Measurements from ENCODE around the gene ETHE1.
A peak's percentile ranks its signal among the peaks of the same experiment; 100 is the strongest.

ETHE1 gene

DNA sequence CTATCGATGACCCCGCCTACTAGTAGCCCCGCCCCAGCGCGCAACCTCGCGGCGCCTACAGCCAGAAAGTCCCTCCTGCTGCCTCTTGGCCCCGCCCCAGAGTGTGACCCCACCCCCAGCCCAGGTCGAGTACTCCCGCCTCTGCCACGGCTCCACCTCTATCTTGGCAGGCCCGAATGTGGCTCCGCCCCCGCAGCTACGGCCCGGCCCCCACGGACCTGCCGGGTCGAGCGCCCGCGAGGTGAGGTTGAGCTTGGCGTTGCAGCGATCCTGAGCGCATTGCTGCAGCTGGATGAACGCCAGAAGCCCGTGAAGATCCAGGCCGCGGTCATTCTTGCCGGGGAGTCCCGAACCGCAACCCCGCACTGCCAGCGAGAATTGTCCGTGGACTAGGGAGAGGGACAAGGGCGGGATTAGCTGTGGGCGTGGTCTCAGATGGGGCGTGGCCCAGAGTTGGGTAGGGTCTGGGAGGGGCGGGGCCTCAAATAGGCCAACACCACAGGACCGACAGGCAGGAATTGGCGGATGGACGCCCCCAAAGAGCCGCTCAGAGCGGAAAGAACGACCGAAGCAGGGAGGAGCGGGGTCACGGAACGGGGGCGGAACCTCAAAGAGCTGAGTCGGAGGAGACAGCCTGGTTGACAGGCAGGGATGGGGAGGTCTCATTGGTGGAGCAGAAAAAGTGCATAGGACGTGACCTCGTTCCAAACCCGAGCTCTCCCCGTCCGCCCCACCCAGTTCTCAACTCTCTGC is 63.4 kb downstream of the ETHE1 start:
- Histone ChIP-seq H3K4me1 (ENCODE audit: control insufficient read depth, insufficient read depth, low read length) (peaks cover 5% of the 10 kb centered on the region), H3K36me3 (ENCODE audit: control insufficient read depth, insufficient read depth, low read length) (no peaks in the 10 kb centered on the region), H3K4me3 (ENCODE audit: low read length) (peak overlapping the region; percentile 91), H3K9ac (ENCODE audit: low read length) (peak overlapping the region; percentile 34), H3K27me3 (ENCODE audit: control insufficient read depth, insufficient read depth, low read length) (no peaks in the 10 kb centered on the region), H3K27ac (ENCODE audit: low read depth, low read length) (peak overlapping the region; percentile 94)

DNA sequence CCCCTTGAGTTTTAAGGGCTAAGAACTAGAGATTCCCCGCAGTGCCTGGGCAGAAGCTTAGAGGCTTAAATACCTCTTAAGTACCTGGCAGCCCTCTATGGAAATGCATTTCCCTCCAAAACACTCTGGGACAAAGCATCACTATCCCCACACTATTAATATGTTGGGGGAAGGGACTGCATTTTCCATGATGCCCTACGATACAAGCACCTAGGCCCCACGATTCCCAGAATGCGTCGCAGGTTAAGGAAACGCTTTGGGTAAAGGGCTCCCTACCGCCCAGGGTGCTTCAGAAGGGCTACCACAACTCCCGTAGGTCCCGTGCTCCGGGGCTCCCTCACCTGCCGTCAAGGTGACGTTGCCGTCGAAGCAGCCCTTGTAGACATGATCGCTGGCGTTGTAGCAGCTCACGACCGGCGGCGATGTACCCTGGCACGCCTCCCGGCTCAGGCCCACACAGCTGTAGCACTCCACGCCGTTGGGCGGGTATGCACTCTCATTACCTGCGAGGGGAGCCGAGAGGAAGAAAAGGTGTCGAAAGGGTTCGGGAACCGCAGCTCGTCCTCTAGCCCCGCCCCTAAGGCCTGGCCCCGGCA is 64.1 kb downstream of the ETHE1 start:
- Histone ChIP-seq H3K36me3 (ENCODE audit: control insufficient read depth, insufficient read depth, low read length) (no peaks in the 10 kb centered on the region), H3K27me3 (ENCODE audit: control insufficient read depth, insufficient read depth, low read length) (no peaks in the 10 kb centered on the region), H3K9ac (ENCODE audit: low read length) (peak overlapping the region; percentile 45), H3K4me1 (ENCODE audit: control insufficient read depth, insufficient read depth, low read length) (peaks cover 5% of the 10 kb centered on the region), H3K27ac (ENCODE audit: low read depth, low read length) (peak overlapping the region; percentile 67), H3K4me3 (ENCODE audit: low read length) (peak overlapping the region; percentile 91)

DNA sequence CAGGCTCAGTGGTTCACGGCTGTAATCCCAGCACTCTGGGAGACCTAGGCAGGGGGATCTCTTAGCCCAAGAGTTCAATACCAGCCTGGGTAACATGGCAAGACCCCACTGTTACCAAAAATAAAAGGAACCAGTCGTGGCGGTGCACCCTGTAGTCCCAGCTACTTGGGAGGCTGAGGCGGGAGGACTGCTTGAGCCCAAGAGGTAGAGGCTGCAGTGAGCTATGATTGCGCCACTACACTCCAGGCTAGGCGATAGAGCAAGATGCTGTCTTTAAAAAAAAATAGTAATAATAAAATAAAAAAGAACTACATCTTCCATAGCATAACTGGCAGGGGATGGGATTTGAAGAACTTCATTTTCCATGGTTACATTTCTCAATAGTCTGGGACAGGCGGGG is 64.6 kb downstream of the ETHE1 start:
- Histone ChIP-seq H3K4me1 (ENCODE audit: control insufficient read depth, insufficient read depth, low read length) (peaks cover 5% of the 10 kb centered on the region), H3K27me3 (ENCODE audit: control insufficient read depth, insufficient read depth, low read length) (no peaks in the 10 kb centered on the region), H3K4me3 (ENCODE audit: low read length) (peak overlapping the region; percentile 91), H3K36me3 (ENCODE audit: control insufficient read depth, insufficient read depth, low read length) (no peaks in the 10 kb centered on the region), H3K9ac (ENCODE audit: low read length) (no peak overlapping the region), H3K27ac (ENCODE audit: low read depth, low read length) (no peak overlapping the region)

DNA sequence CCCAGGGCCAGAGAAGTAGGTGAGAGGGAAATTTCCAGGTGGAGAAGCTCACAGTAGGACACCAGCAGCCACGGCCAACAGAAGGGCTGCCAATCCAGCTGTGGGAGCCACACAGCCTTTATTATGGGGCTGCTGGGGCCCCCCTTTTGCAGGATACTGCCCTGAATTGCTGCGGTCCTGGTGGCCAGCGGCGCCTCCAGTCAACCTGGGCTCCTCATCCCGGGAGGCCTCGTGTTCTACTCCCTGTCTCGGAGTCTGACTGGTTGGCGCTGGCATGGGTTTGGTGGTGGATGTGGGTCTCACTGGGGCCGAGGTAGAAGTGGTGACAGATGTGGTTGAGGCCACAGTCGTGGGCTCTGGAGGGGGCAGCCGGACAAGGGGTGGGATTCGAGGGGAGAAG is 65.7 kb downstream of the ETHE1 start:
- H3K4me1 ChIP-seq (ENCODE audit: control insufficient read depth, insufficient read depth, low read length): peaks cover 5% of the 10 kb centered on the region
- H3K4me3 ChIP-seq (ENCODE audit: low read length): no peak overlapping the region
- no peak overlapping the region for H3K9ac ChIP-seq (ENCODE audit: low read length)
- H3K27ac ChIP-seq (ENCODE audit: low read depth, low read length): no peak overlapping the region
- no peaks in the 10 kb centered on the region for H3K27me3 ChIP-seq (ENCODE audit: control insufficient read depth, insufficient read depth, low read length)
- H3K36me3 ChIP-seq (ENCODE audit: control insufficient read depth, insufficient read depth, low read length): no peaks in the 10 kb centered on the region

DNA sequence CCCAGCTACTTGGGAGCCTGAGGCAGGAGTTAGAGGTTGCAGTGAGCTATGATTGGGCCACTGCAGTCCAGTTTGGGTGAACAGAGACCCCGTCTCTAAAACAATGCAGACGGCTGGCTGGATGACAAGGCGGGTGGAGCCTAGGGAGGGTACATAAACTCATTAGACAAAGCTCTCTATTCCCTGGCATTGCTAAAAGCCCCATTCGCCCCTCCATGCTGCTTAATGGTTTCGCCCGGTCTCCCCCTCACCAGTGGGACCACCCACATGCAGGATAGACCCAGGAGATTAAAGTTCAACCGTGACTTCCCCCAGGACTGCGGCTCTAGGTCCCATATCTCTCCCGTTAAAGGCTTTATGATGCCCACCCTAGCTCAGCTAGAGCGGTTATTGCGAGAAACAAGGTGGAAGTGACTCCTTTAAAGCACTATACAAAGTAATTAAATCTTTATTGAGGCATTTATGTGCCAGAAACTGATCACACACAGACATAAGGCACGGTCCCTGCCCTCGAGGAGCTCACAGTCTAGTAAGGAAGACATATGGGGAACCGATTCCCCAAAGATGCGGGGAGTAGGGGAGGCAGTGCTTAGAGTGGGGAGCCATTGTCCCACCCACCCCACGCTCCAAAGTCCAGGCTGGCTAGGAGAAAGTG is 66.5 kb downstream of the ETHE1 start:
- peaks cover 5% of the 10 kb centered on the region for H3K4me1 ChIP-seq (ENCODE audit: control insufficient read depth, insufficient read depth, low read length)
- no peak overlapping the region for H3K4me3 ChIP-seq (ENCODE audit: low read length)
- H3K27ac ChIP-seq (ENCODE audit: low read depth, low read length): no peak overlapping the region
- H3K27me3 ChIP-seq (ENCODE audit: control insufficient read depth, insufficient read depth, low read length): no peaks in the 10 kb centered on the region
- no peak overlapping the region for H3K9ac ChIP-seq (ENCODE audit: low read length)
- no peaks in the 10 kb centered on the region for H3K36me3 ChIP-seq (ENCODE audit: control insufficient read depth, insufficient read depth, low read length)

DNA sequence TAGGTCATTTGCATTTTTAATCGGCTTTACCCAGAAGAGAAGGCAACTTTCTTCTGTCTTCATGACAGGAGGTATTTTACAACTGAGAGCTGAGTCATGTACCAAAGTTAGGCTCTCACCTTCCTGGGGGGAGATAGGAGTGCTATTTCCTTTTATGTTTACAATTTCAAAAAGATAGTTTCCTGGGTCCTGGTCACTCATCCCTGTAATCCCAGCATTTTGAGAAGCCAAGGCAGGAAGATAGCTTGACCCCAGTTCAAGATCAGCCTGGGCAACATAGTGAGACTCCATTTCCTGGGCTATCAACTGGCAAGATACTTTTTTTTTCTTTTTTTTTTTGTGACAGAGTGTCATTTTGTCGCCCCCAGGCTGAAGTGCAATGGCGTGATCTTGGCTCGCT is 69.2 kb downstream of the ETHE1 start:
- H3K4me1 ChIP-seq (ENCODE audit: control insufficient read depth, insufficient read depth, low read length): no peaks in the 10 kb centered on the region
- H3K36me3 ChIP-seq (ENCODE audit: control insufficient read depth, insufficient read depth, low read length): no peaks in the 10 kb centered on the region
- H3K27me3 ChIP-seq (ENCODE audit: control insufficient read depth, insufficient read depth, low read length): no peaks in the 10 kb centered on the region
- H3K4me3 ChIP-seq (ENCODE audit: low read length): no peak overlapping the region
- H3K9ac ChIP-seq (ENCODE audit: low read length): no peak overlapping the region
- H3K27ac ChIP-seq (ENCODE audit: low read depth, low read length): no peak overlapping the region
